Fibroblast of mammary gland (primary cell): ENCODE results near the gene HSPA1A.

Experiments used
- DNase-seq: peaks from one replicate; pipeline ENCODE4 v3.0.0-alpha.2; 2010; ENCODE audit warnings: low read depth
- H3K4me3 ChIP-seq: 2 replicates; pipeline ENCODE4 v1.5.1; 2011; ENCODE audit warnings: low read depth, mild to moderate bottlenecking, low read length, moderate library complexity; ENCODE audit not compliant: control insufficient read depth
- TF ChIP-seq, protein P1 (sequence below): conservative IDR thresholded peaks from 2 replicates; pipeline ENCODE4 v1.5.1; 2011; ENCODE audit warnings: low read depth, low read length, inconsistent platforms; ENCODE audit not compliant: control insufficient read depth, insufficient read depth

HSPA1A gene

DNA sequence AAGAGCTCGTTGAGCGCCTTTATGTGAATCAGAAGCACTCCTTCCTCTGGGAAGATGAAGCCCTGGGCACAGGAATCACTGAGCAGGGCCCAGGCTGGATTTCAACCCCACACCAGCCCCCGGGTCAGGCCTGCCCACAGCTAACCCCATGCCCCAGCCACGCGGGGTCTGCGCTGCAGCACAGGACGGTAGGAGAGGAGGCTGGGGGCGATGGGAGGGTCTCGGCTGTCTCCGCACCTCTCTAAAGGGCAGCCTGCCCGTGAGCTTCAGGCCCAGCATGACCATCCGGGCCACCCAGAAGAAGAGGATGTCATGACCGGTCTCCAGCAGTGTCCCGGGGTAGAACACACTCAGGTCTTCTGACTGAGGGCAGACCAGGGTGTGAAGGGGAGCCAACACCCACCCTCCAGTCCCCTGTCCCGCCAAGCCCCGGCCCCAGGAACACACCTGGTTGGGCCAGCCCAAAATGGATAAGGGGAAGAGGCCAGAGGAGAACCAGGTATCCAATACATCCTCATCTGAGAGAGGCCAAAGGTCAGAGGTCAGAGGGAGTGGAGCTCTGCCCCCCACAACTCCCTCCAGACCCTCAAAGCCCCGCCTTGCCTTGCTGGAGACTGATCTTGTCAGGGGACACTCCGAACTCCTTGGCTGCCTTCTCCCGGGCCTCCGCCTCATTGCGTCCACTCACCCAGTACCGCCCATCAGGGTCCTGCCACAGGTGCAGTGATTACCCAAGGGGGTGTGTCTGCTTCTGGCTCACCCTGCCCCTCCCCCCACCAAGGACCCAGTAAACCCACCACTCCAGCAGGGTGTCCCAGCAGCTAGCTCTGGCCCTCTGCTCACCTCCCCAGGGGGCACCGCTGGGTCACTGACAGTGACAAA is 33.9 kb upstream of the HSPA1A start:
- DNase-seq = no peak
- no peak overlapping the region for H3K4me3 ChIP-seq
- TF ChIP-seq, protein P1, sequence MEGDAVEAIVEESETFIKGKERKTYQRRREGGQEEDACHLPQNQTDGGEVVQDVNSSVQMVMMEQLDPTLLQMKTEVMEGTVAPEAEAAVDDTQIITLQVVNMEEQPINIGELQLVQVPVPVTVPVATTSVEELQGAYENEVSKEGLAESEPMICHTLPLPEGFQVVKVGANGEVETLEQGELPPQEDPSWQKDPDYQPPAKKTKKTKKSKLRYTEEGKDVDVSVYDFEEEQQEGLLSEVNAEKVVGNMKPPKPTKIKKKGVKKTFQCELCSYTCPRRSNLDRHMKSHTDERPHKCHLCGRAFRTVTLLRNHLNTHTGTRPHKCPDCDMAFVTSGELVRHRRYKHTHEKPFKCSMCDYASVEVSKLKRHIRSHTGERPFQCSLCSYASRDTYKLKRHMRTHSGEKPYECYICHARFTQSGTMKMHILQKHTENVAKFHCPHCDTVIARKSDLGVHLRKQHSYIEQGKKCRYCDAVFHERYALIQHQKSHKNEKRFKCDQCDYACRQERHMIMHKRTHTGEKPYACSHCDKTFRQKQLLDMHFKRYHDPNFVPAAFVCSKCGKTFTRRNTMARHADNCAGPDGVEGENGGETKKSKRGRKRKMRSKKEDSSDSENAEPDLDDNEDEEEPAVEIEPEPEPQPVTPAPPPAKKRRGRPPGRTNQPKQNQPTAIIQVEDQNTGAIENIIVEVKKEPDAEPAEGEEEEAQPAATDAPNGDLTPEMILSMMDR = no peak

DNA sequence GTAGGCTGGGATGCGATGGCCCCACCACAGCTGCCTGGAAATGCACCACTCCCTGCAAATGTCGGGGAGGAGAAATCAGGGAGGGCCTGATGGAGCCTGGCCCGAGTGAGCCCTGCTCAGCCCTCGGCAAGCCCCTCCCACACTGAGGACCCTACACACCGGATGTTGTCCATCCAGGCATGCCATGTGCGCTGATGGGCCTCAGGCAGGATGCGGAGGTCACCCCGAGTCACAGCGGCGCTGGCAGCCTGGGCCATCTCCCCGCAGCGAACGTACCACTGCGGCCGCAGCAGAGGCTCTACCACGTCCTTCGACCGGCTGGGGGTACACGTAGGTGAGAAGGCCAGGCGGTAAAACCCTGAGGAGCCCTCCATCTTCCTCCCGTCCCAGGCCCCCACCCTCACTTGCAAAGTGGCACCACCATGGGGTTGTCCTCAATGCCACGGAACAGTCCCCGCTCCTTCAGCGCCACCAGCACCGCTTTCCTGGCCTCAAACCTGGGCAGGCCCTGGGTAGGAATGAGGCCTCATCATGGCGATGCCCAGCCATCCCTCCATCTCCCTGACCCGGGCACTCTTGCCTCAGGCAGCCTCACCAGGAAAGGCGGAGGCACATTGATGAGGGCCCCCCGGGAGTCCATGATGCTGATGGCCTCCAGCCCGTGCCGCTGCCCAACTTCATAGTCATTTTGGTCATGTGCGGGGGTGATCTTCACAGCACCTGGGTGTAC is 33.1 kb upstream of the HSPA1A start:
- H3K4me3 ChIP-seq = no peak overlapping the region
- DNase-seq = no peak
- TF ChIP-seq, protein P1 = no peak

DNA sequence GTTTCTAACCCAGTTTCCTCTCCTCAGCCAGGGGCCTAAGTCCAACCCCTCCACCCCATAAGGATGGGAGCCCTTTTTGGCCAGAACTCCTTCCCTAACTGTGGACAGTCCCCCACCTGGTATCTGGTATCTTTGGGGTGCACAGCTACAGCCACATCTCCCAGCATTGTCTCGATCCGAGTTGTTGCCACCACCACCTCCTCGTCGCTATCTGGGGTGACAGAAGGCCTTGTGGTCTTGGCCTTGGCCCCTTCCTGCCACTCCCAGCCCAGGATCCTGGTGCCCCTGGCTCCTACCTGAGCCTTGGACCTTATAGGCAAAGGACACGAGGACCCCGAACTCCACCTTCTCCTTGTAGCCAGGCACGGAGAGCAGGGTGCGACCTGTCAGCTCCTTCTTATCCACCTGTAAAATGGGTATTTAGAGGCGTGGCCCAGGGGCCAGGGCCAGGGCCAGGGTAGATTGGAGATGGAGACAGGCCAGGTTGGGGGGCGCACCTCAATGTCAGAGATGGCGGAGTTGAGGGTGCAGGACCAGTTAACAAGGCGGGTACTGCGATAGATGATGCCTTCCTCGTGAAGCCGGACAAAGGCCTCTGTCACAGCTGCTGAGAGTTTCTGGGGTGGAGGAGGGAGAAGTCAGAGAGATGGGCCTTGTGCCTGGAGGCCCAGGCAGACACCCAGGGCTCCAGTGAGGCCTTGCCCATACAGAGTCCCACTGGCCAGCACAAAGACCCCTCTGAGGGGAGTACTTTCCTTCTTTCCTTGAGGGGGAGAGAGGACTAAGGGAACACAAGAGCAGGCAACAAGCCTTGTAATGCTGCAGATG is 31.0 kb upstream of the HSPA1A start:
- DNase-seq = no peak
- H3K4me3 ChIP-seq = no peak overlapping the region
- TF ChIP-seq, protein P1 = no peak

DNA sequence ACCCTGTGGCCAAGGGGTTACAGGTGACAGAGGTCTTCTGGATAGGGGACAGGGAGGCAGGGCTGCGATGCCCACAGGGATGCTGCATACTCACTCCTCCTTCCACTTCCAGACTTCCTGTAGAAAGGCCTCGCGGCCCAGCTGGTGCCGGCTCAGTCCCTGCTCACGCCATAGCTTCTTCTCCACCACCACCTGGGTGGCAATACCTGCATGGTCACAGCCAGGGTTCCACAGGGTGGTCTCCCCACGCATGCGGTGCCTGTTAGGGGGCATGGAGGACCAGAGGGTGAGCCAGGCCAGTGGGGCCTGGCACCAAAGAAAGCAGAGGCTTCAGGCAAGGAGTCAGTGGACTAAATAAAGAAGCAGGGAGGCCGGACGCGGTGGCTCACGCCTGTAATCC is 29.9 kb upstream of the HSPA1A start:
- TF ChIP-seq, protein P1 = no peak
- no peak for DNase-seq
- no peak overlapping the region for H3K4me3 ChIP-seq

DNA sequence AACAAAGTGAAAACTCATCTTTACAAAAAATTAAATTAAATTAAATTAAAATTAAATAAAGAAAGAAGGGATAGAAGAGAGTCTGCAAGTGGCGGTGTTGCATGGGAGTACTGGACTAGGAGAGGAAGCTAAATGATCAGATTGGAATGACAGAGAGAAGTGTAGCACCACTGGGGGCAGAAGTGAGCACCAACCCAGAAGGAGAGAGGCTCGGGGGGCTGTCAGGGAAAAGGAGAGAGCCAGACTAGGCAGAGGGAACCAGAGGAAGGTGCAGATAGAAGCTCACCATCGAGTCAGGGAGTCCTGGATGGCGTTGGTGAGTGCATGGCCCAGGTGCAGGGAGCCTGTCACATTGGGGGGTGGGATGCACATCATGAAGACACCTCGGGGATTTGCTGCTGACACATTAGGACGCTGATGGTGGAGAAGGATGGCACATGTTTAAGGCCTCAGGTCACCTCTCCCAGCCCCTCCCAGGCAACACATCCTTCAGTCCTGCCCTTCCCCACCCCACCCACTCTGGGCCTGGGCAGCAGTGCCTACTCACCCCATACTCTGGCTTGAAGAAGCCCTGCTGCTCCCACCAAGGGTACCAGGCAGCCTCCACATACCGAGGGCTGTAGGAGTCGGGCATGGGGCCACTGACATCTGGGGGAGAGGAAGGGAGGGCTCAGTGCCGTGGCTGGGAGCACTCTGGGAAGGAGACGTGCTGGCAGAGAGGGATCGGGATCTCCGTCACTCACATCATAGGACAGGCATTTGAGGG is 23.8 kb upstream of the HSPA1A start:
- TF ChIP-seq, protein P1 = peak; percentile 72
- H3K4me3 ChIP-seq = no peak overlapping the region
- peak; percentile 56 for DNase-seq

DNA sequence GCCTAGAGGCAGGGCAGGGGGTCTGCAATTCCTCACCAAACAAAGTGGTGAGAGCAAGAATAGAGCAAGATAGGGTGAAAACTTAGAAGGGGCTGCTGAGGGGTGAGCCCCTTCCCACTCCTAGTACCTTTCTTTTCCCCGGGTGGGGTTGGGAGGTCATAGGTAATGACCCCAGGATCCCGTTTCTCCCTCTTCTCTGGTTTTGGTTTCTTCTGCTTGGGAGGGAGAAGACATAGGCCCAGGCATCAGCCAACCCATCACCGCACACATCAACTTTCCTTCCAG is 23.3 kb upstream of the HSPA1A start:
- TF ChIP-seq, protein P1 = no peak
- no peak for DNase-seq
- no peak overlapping the region for H3K4me3 ChIP-seq
